Neural progenitor cell (in vitro differentiated cells): ENCODE data around the gene PRSS2. TPM values are rescaled to one million over a fixed set of nuclear protein-coding genes. Genes with fewer than 3 reads are reported as not detected.
"Not testable (repeated sequence)": the region's sequence is repeated elsewhere in the genome, so short reads cannot be mapped to it uniquely, and the experiment has no call there.

Source experiments
- DNase-seq: peaks from one replicate; pipeline ENCODE4 v3.0.0-alpha.2; 2016; ENCODE audit warnings: low spot score
- H2AFZ ChIP-seq: fragments of 200-600 bp; sonication (generic); replicated peaks from 2 replicates; pipeline ENCODE4 v1.6.1; 2016; ENCODE audit warnings: antibody characterized with exemption
- H3F3A ChIP-seq: fragments of 200-600 bp; sonication (generic); 2 replicates; pipeline ENCODE4 v1.6.1; 2016; ENCODE audit warnings: antibody characterized with exemption, low read depth
- H3K27ac ChIP-seq: fragments of 200-600 bp; sonication (generic); 2 replicates; pipeline ENCODE4 v1.5.1; 2016; ENCODE audit warnings: mild to moderate bottlenecking
- H3K27me3 ChIP-seq: fragments of 200-600 bp; sonication (generic); 2 replicates; pipeline ENCODE4 v1.6.1; 2016; ENCODE audit warnings: mild to moderate bottlenecking, moderate library complexity
- H3K36me3 ChIP-seq: fragments of 200-600 bp; sonication (generic); 2 replicates; pipeline ENCODE4 v1.5.1; 2016
- H3K4me1 ChIP-seq: fragments of 200-600 bp; sonication (generic); 2 replicates; pipeline ENCODE4 v1.6.1; 2016; ENCODE audit warnings: mixed run types
- H3K4me2 ChIP-seq: fragments of 200-600 bp; sonication (generic); 2 replicates; pipeline ENCODE4 v1.6.1; 2016
- H3K4me3 ChIP-seq: fragments of 200-600 bp; sonication (generic); 2 replicates; pipeline ENCODE4 v1.5.1; 2016
- H3K79me2 ChIP-seq: fragments of 200-600 bp; sonication (generic); 2 replicates; pipeline ENCODE4 v1.6.1; 2016; ENCODE audit warnings: low read depth
- H3K9ac ChIP-seq: fragments of 200-600 bp; sonication (generic); 2 replicates; pipeline ENCODE4 v1.6.1; 2016
- H3K9me3 ChIP-seq: fragments of 200-600 bp; sonication (generic); 2 replicates; pipeline ENCODE4 v1.5.1; 2016; ENCODE audit warnings: low read depth
- H4K20me1 ChIP-seq: fragments of 200-600 bp; sonication (generic); 2 replicates; pipeline ENCODE4 v1.6.1; 2016; ENCODE audit warnings: low read depth
- H3K27ac Mint-ChIP-seq: 3 replicates; pipeline ENCODE4 v1.8.0; 2021; ENCODE audit warnings: mixed read lengths
- H3K27me3 Mint-ChIP-seq: 2 replicates; pipeline ENCODE4 v1.8.0; 2022; ENCODE audit warnings: low read depth, mild to moderate bottlenecking, inconsistent platforms, moderate library complexity, mixed read lengths; ENCODE audit not compliant: insufficient read depth
- H3K36me3 Mint-ChIP-seq: 3 replicates; pipeline ENCODE4 v1.8.0; 2021; ENCODE audit warnings: mixed read lengths
- H3K4me1 Mint-ChIP-seq: 3 replicates; pipeline ENCODE4 v1.8.0; 2021; ENCODE audit warnings: mixed read lengths
- H3K4me3 Mint-ChIP-seq: 3 replicates; pipeline ENCODE4 v1.8.0; 2021; ENCODE audit warnings: mild to moderate bottlenecking, moderate library complexity, mixed read lengths
- H3K9me3 Mint-ChIP-seq: 3 replicates; pipeline ENCODE4 v1.8.0; 2020; ENCODE audit warnings: mixed read lengths
- EZH2 ChIP-seq: fragments of 200-600 bp; sonication (generic); IDR thresholded peaks from 2 replicates; pipeline ENCODE4 v1.6.1; 2017; ENCODE audit warnings: antibody characterized with exemption, mild to moderate bottlenecking, moderate library complexity
- EZH2phosphoT487 ChIP-seq: fragments of 200-600 bp; sonication (generic); IDR thresholded peaks from 2 replicates; pipeline ENCODE4 v1.6.1; 2017; ENCODE audit warnings: antibody characterized with exemption
- total RNA-seq: library from RNA; depleted of rRNA; stranded (reverse); fragments of >200 nt; gene quantifications from 2 replicates; pipeline ENCODE4 v1.2.3, GENCODE V29; 2015; ENCODE audit warnings: low replicate concordance
- TF ChIP-seq, protein P1 (sequence below): fragments of 200-600 bp; sonication (generic); IDR thresholded peaks from 2 replicates; pipeline ENCODE4 v1.5.1; 2017; ENCODE audit warnings: antibody characterized with exemption, mild to moderate bottlenecking

Gene PRSS2
- total RNA-seq, 1 donor from 2014 or later, result not detected

DNA sequence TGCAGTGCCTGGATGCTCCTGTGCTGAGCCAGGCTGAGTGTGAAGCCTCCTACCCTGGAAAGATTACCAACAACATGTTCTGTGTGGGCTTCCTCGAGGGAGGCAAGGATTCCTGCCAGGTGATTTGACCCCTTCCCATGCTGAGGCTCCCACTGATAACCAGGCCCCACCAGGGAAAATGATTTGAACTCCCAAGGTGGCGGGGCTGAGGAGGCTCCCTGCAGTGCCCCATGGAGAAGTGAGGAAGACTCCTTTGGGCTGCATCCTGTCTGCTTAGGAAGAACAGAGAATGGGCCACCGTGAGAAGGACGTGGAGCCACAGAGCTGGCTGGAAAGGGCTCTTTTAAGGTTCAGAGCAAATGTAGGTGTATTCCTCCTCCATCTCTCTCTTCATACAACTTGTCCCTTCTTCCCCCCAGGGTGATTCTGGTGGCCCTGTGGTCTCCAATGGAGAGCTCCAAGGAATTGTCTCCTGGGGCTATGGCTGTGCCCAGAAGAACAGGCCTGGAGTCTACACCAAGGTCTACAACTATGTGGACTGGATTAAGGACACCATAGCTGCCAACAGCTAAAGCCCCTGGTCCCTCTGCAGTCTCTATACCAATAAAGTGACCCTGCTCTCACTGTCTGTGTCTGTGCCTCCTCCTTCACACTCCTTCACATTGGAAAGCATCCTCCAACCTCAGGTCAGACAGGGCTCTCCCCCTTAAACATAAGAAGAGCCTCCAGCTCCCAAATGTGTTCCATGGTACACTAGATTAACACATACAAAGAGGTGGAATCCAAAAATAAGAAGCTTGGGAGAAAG, 3.4 kb downstream of the PRSS2 start:
- no peak overlapping the region for H3K27ac Mint-ChIP-seq
- TF ChIP-seq, protein P1, sequence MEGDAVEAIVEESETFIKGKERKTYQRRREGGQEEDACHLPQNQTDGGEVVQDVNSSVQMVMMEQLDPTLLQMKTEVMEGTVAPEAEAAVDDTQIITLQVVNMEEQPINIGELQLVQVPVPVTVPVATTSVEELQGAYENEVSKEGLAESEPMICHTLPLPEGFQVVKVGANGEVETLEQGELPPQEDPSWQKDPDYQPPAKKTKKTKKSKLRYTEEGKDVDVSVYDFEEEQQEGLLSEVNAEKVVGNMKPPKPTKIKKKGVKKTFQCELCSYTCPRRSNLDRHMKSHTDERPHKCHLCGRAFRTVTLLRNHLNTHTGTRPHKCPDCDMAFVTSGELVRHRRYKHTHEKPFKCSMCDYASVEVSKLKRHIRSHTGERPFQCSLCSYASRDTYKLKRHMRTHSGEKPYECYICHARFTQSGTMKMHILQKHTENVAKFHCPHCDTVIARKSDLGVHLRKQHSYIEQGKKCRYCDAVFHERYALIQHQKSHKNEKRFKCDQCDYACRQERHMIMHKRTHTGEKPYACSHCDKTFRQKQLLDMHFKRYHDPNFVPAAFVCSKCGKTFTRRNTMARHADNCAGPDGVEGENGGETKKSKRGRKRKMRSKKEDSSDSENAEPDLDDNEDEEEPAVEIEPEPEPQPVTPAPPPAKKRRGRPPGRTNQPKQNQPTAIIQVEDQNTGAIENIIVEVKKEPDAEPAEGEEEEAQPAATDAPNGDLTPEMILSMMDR, result no peak
- TF ChIP-seq EZH2, result no peak
- TF ChIP-seq EZH2phosphoT487, result no peak
- no peaks in the 10 kb centered on the region for H3K4me1 ChIP-seq

DNA sequence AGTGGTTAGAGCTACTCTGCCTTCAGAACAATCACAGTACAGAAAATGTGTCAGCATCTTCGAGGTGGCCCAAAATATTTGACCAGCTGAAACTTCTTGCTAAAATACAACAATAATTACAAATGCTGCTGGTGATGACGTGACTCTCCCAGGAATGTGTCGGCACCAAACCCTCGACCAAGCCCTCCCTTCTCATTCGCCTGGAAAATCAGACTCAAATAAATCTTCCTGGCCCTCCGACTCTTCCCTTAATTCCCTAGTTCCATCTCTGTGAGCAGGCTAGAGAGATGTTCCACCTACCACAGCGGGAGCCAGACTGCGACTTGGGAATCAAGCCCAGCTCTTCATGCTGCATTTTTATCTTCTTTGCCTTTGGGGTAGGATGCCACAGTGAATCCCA, 4.1 kb downstream of the PRSS2 start:
- H3K4me3 ChIP-seq, result no peak overlapping the region
- Mint-ChIP-seq H3K27me3 (peaks cover 22% of the 10 kb centered on the region), H3K4me1 (no peaks in the 10 kb centered on the region), H3K27ac (no peak overlapping the region), H3K4me3 (no peak overlapping the region), H3K9me3 (peaks cover 2% of the 10 kb centered on the region), H3K36me3 (no peaks in the 10 kb centered on the region)
- H3K27me3 ChIP-seq, result no peaks in the 10 kb centered on the region
- no peaks in the 10 kb centered on the region for H3K9me3 ChIP-seq
- H3K36me3 ChIP-seq, result no peaks in the 10 kb centered on the region
- no peaks in the 10 kb centered on the region for H3K4me1 ChIP-seq
- TF ChIP-seq EZH2phosphoT487 (no peak), EZH2 (no peak)
- TF ChIP-seq, protein P1, result no peak
- no peaks in the 10 kb centered on the region for H3F3A ChIP-seq
- no peak overlapping the region for H3K27ac ChIP-seq
- no peak for DNase-seq
- no peaks in the 10 kb centered on the region for H4K20me1 ChIP-seq
- H3K79me2 ChIP-seq, result no peaks in the 10 kb centered on the region
- no peak overlapping the region for H2AFZ ChIP-seq
- no peak overlapping the region for H3K9ac ChIP-seq
- H3K4me2 ChIP-seq, result no peak overlapping the region

More for the DNA sequence above, 3.4 kb downstream of the PRSS2 start:
- Histone ChIP-seq H3K4me3 (no peak overlapping the region), H3K4me2 (no peak overlapping the region), H3K36me3 (no peaks in the 10 kb centered on the region), H3K27ac (no peak overlapping the region), H3K79me2 (no peaks in the 10 kb centered on the region), H3K27me3 (no peaks in the 10 kb centered on the region), H2AFZ (no peak overlapping the region), H3F3A (no peaks in the 10 kb centered on the region), H4K20me1 (no peaks in the 10 kb centered on the region), H3K9ac (no peak overlapping the region), H3K9me3 (no peaks in the 10 kb centered on the region)
- Mint-ChIP-seq H3K4me3 (no peak overlapping the region), H3K27me3 (peaks cover 19% of the 10 kb centered on the region), H3K9me3 (peaks cover 2% of the 10 kb centered on the region), H3K4me1 (no peaks in the 10 kb centered on the region), H3K36me3 (no peaks in the 10 kb centered on the region)
- DNase-seq, result no peak

DNA sequence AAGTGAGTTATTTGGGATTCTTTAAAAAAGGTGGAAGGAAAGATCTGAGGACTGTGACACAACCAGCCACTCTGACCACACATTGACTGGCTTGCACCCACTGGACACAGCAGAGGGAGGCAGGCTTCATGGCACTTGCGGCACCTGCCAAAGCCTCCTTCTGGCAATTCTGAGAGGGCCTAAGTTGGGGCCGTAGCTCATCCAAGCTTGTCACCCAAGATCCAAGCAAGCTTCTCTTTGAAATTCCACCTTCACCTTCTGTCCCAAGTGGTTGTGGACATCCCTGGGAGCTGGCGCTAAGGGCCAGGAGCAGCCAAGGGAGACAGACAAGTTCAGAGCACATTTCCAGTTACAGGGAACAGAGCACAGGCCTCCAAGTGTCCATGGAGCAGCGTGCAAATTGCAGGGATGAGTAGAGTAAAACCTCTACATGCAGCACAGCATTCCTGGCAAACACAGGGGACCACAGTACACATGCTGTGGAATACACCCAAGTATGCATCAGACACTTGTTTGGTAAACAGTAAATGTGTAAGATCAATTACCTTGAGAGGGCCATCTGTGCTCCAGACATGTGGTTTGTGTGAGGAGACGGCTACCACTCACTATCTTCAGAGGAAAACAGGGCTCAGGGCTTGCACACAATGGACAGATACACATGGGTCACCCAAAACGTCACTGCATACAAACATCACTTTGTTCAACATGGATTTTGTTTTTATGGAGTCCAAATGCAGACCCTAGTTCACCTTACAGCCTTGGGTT, 4.8 kb downstream of the PRSS2 start:
- H3K27ac ChIP-seq, H3K79me2 ChIP-seq, H3K9ac ChIP-seq, H3K4me2 ChIP-seq, DNase-seq, H3K27me3 ChIP-seq, H3K27ac Mint-ChIP-seq, H3K36me3 ChIP-seq, H3K4me3 ChIP-seq, H3K4me1 ChIP-seq, H4K20me1 ChIP-seq, H3K36me3 Mint-ChIP-seq, H3K4me3 Mint-ChIP-seq, H3K9me3 ChIP-seq, H3K4me1 Mint-ChIP-seq, H3F3A ChIP-seq, H2AFZ ChIP-seq, H3K9me3 Mint-ChIP-seq: not testable (repeated sequence)
- H3K27me3 Mint-ChIP-seq, result peaks cover 24% of the 10 kb centered on the region
